ENCODE data around the gene CFAP20DC. TPM values are rescaled to one million over a fixed set of nuclear protein-coding genes. Genes with fewer than 3 reads are reported as not detected.
"Not testable (repeated sequence)": the region's sequence is repeated elsewhere in the genome, so short reads cannot be mapped to it uniquely, and the experiment has no call there.

The CFAP20DC gene
- total and polyA plus RNA-seq, 2 experiments from 2014 or later, result 2.2 to 2.3 TPM

DNA sequence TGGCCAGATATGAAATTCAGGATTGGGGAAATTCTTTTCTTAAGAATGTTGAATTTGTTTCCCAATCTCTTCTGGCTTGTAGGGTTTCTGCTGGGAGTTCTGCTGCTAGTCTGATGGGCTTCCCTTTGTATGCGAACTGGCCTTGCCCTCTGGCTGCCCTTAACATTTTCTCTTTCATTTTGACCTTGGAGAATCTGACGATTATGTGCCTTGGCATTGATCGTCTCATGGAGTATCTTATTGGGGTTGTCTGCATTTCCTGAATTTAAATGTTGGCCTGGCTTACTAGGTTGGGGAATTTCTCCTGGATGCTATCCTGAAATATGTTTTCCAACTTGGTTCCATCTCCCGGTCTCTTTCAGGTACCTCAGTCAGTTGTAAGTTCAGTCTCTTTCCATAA, 152.2 kb downstream of the CFAP20DC start:
- Histone ChIP-seq H3K27ac (no peak overlapping the region), H3K36me3 (replicated peaks; ENCODE audit: insufficient read depth, low read depth) (no peaks in the 10 kb centered on the region), H3K27me3 (no peaks in the 10 kb centered on the region), H3K4me2 (no peak overlapping the region), H2AFZ (no peak overlapping the region), H3K4me3 (no peak overlapping the region), H3K4me1 (ENCODE audit: insufficient read depth) (peaks cover 5% of the 10 kb centered on the region), H3K79me2 (no peaks in the 10 kb centered on the region), H3K9me2 (replicated peaks; ENCODE audit: insufficient read depth) (no peaks in the 10 kb centered on the region), H3K9me3 (ENCODE audit: low read depth) (no peaks in the 10 kb centered on the region), H4K20me1 (ENCODE audit: insufficient read depth, poor library complexity, severe bottlenecking) (no peaks in the 10 kb centered on the region)
- TF ChIP-seq EZH2phosphoT487 (IDR thresholded peaks at IDR 0.05; ENCODE audit: low read depth, severe bottlenecking, unreplicated experiment), result no peak
- TF ChIP-seq, protein P1, sequence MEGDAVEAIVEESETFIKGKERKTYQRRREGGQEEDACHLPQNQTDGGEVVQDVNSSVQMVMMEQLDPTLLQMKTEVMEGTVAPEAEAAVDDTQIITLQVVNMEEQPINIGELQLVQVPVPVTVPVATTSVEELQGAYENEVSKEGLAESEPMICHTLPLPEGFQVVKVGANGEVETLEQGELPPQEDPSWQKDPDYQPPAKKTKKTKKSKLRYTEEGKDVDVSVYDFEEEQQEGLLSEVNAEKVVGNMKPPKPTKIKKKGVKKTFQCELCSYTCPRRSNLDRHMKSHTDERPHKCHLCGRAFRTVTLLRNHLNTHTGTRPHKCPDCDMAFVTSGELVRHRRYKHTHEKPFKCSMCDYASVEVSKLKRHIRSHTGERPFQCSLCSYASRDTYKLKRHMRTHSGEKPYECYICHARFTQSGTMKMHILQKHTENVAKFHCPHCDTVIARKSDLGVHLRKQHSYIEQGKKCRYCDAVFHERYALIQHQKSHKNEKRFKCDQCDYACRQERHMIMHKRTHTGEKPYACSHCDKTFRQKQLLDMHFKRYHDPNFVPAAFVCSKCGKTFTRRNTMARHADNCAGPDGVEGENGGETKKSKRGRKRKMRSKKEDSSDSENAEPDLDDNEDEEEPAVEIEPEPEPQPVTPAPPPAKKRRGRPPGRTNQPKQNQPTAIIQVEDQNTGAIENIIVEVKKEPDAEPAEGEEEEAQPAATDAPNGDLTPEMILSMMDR (IDR thresholded peaks at IDR 0.05; ENCODE audit: poor library complexity), result no peak
- no peak for TF ChIP-seq EZH2 (IDR thresholded peaks at IDR 0.05; ENCODE audit: borderline replicate concordance)
- DNase-seq (ENCODE audit: low spot score), result no peak
- WGBS (ENCODE audit: low lambda C conversion rate, missing lambda C conversion rate), result 94% methylated on average over 4 of the region's 4 CpGs

DNA sequence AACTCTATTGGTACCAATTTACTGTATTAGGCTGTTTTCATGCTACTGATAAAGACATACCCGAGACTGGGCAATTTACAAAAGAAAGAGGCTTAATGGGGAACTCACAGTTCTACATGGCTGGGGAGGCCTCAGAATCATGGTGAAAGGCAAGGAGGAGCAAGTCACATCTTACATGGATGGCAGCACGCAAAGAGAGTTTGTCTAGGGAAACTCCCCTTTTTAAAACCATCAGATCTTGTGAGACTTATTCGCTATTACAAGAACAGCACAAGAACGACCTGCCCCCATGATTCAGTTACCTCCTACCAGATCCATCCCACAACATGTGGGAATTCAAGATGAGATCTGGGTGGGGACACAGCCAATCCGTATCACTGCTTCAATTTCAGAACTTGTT, 154.1 kb downstream of the CFAP20DC start:
- not testable (repeated sequence) for H2AFZ ChIP-seq; H3K4me2 ChIP-seq; H4K20me1 ChIP-seq (ENCODE audit: insufficient read depth, poor library complexity, severe bottlenecking); H3K27me3 ChIP-seq; H3K9me2 ChIP-seq (replicated peaks; ENCODE audit: insufficient read depth); H3K4me3 ChIP-seq; H3K4me1 ChIP-seq (ENCODE audit: insufficient read depth); H3K27ac ChIP-seq; DNase-seq (ENCODE audit: low spot score); H3K9me3 ChIP-seq (ENCODE audit: low read depth); H3K36me3 ChIP-seq (replicated peaks; ENCODE audit: insufficient read depth, low read depth); H3K79me2 ChIP-seq
- WGBS (ENCODE audit: low lambda C conversion rate, missing lambda C conversion rate), result 96% methylated on average over 5 of the region's 5 CpGs

DNA sequence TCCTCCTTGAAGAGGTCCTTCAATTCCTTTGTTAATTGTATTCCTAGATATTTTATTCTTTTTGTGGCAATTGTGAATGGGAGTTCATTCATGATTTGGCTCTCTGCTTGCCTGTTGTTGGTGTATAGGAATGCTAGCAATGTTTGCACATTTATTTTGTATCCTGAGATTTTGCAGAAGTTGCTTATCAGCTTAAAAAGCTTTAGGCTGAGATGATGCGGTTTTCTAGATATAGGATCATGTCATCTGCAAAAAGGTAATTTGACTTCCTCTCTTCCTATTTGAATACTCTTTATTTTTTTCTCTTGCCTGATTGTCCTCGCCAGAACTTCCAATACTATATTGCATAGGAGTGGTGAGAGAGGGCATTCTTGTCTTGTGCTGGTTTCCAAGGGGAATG, 157.3 kb downstream of the CFAP20DC start:
- not testable (repeated sequence) for DNase-seq (ENCODE audit: low spot score); H3K9me3 ChIP-seq (ENCODE audit: low read depth); H3K4me1 ChIP-seq (ENCODE audit: insufficient read depth); H2AFZ ChIP-seq; H3K4me2 ChIP-seq; H3K9me2 ChIP-seq (replicated peaks; ENCODE audit: insufficient read depth); H3K27ac ChIP-seq; H3K4me3 ChIP-seq; H3K79me2 ChIP-seq; H3K36me3 ChIP-seq (replicated peaks; ENCODE audit: insufficient read depth, low read depth); H3K27me3 ChIP-seq; H4K20me1 ChIP-seq (ENCODE audit: insufficient read depth, poor library complexity, severe bottlenecking)
- WGBS (ENCODE audit: low lambda C conversion rate, missing lambda C conversion rate), result 84% methylated on average over 2 of the region's 2 CpGs

DNA sequence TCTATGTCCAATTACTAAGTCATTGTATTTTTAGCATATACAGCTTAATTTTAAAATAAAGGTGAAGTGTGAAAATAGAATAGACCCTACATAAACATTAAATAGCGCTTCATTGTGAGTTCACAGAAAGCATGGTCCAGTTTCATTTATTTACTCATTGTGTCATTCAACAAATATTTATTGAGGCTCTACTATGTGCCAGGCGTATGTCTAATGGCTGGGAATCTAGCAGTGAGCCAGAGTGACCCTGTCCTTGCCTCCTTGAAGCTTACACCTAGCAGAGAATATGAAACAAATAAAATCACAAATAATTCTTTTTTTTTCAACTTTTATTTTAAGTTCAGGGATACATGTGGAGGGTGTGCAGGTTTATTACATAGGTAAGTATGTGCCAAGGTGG, 161.7 kb downstream of the CFAP20DC start:
- H3K79me2 ChIP-seq, result no peaks in the 10 kb centered on the region
- H3K36me3 ChIP-seq (replicated peaks; ENCODE audit: insufficient read depth, low read depth), result no peaks in the 10 kb centered on the region
- TF ChIP-seq EZH2 (IDR thresholded peaks at IDR 0.05; ENCODE audit: borderline replicate concordance) (no peak), EZH2phosphoT487 (IDR thresholded peaks at IDR 0.05; ENCODE audit: low read depth, severe bottlenecking, unreplicated experiment) (no peak)
- TF ChIP-seq, protein P1 (IDR thresholded peaks at IDR 0.05; ENCODE audit: poor library complexity), result no peak
- no peaks in the 10 kb centered on the region for H3K9me2 ChIP-seq (replicated peaks; ENCODE audit: insufficient read depth)
- WGBS (ENCODE audit: low lambda C conversion rate, missing lambda C conversion rate), result 69% methylated on average over 2 of the region's 2 CpGs
- DNase-seq (ENCODE audit: low spot score), result no peak
- no peaks in the 10 kb centered on the region for H3K27me3 ChIP-seq
- H4K20me1 ChIP-seq (ENCODE audit: insufficient read depth, poor library complexity, severe bottlenecking), result no peaks in the 10 kb centered on the region
- no peak overlapping the region for H3K27ac ChIP-seq
- no peak overlapping the region for H2AFZ ChIP-seq
- no peak overlapping the region for H3K4me2 ChIP-seq
- no peaks in the 10 kb centered on the region for H3K9me3 ChIP-seq (ENCODE audit: low read depth)
- no peaks in the 10 kb centered on the region for H3K4me1 ChIP-seq (ENCODE audit: insufficient read depth)
- no peak overlapping the region for H3K4me3 ChIP-seq

DNA sequence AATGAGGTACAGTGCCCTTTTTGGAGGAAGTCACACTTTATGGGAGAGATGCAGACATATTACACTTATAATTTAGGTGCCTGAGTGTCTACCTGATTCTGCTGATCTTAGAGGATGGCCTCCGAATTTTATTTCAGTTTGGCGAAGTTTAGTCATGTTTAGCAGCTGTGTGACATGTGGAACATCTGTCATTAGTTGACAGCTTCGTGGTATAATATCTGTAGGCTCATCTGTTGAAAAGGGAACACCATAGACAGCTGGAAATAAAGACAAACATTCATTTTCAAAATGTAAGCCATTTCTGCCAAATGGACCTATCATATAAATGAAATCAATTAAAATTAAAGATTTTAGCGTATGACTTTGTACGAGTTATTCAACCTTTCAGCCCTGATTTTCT, 165.4 kb downstream of the CFAP20DC start:
- H3K27ac ChIP-seq, result no peak overlapping the region

More for the DNA sequence above, 165.4 kb downstream of the CFAP20DC start:
- Histone ChIP-seq H3K9me2 (replicated peaks; ENCODE audit: insufficient read depth) (no peaks in the 10 kb centered on the region), H3K4me2 (no peak overlapping the region), H3K36me3 (replicated peaks; ENCODE audit: insufficient read depth, low read depth) (no peaks in the 10 kb centered on the region), H4K20me1 (ENCODE audit: insufficient read depth, poor library complexity, severe bottlenecking) (no peaks in the 10 kb centered on the region), H3K9me3 (ENCODE audit: low read depth) (no peaks in the 10 kb centered on the region), H3K27me3 (no peaks in the 10 kb centered on the region), H3K4me3 (no peak overlapping the region), H3K4me1 (ENCODE audit: insufficient read depth) (no peaks in the 10 kb centered on the region), H2AFZ (no peak overlapping the region), H3K79me2 (no peaks in the 10 kb centered on the region)
- TF ChIP-seq EZH2 (IDR thresholded peaks at IDR 0.05; ENCODE audit: borderline replicate concordance) (no peak), EZH2phosphoT487 (IDR thresholded peaks at IDR 0.05; ENCODE audit: low read depth, severe bottlenecking, unreplicated experiment) (no peak)
- TF ChIP-seq, protein P1 (IDR thresholded peaks at IDR 0.05; ENCODE audit: poor library complexity), result no peak
- DNase-seq (ENCODE audit: low spot score), result no peak
- WGBS (ENCODE audit: low lambda C conversion rate, missing lambda C conversion rate), result 88% methylated on average over 5 of the region's 5 CpGs
